Right lobe of liver (tissue), 4 donors: ENCODE measurements around the gene SPTBN4.

Experiments used
- CTCF ChIP-seq, 4 donors: fragments of 200-600 bp in 3 of 4; fragments of 450-650 bp in 1 of 4; IDR thresholded peaks; one replicate each; pipeline versions ENCODE4 v1.5.1 to v1.8.0; 2016 to 2022; ENCODE audit warnings: antibody characterized with exemption in 4 of 4, mild to moderate bottlenecking in 2 of 4
- POLR2A ChIP-seq: fragments of 450-650 bp; IDR thresholded peaks from one replicate; pipeline ENCODE4 v1.6.1; 2017; ENCODE audit warnings: antibody characterized with exemption, mild to moderate bottlenecking
- donor health status: DM: no; HTN: no; CAD: no.
- donor health status: DM: no; HTN: no; CAD: no.
- donor health status: DM: no; HTN: yes; CAD: no.

- TF ChIP-seq CTCF (IDR thresholded peaks at IDR 0.05) (no peak), POLR2A (no peak)
Measured at GRCh38 chr19:40418040-40418439, 48.8 kb upstream of the SPTBN4 start.
